Ascending aorta (tissue), 2 donors: Measurements from ENCODE around the gene GNAT2. TPM values are rescaled to one million over a fixed set of nuclear protein-coding genes. Genes with fewer than 3 reads are reported as not detected.

ENCODE experiments used
- DNase-seq, 2 donors: peaks; one replicate each; pipeline ENCODE4 v3.0.0-alpha.2; 2019; ENCODE audit warnings: low spot score in 2 of 2
- H3K27ac ChIP-seq, 2 donors: fragments of 200-600 bp; sonication (generic); one replicate each; pipeline ENCODE4 v1.5.1; 2016 to 2017; ENCODE audit warnings: mild to moderate bottlenecking in 1 of 2
- H3K27me3 ChIP-seq: fragments of 200-600 bp; sonication (generic); one replicate; pipeline ENCODE4 v1.5.1; 2017
- H3K36me3 ChIP-seq, 2 donors: fragments of 200-600 bp; sonication (generic); one replicate each; pipeline ENCODE4 v1.5.1; 2016
- H3K4me1 ChIP-seq, 2 donors: fragments of 200-600 bp; sonication (generic); one replicate each; pipeline ENCODE4 v1.5.1; 2016 to 2017; ENCODE audit warnings: mild to moderate bottlenecking in 1 of 2
- H3K4me3 ChIP-seq, 2 donors: fragments of 200-600 bp; sonication (generic); one replicate each; pipeline ENCODE4 v1.5.1; 2016 to 2017; ENCODE audit warnings: mild to moderate bottlenecking in 1 of 2
- H3K9me3 ChIP-seq, 2 donors: fragments of 200-600 bp; sonication (generic); one replicate each; pipeline ENCODE4 v1.5.1; 2016
- CTCF ChIP-seq, 3 experiments: fragments of 200-600 bp in 2 of 3; fragments of 450-650 bp in 1 of 3; sonication (generic) in 2 of 3; IDR thresholded peaks; one replicate each; pipeline ENCODE4 v1.5.1; 2016 to 2019; ENCODE audit warnings: antibody characterized with exemption in 3 of 3, mild to moderate bottlenecking in 1 of 3, moderate library complexity in 1 of 3
- intact Hi-C: fragments of 100-400 bp; cut with DNase I; formaldehyde crosslinking; loops from one replicate; pipeline ENCODE4 v1.15.1; 2023
- total RNA-seq: library from RNA; depleted of rRNA; stranded (reverse); fragments of >200 nt; gene quantifications from one replicate; pipeline ENCODE4 v1.1.0, GENCODE V29; 2016

GNAT2 gene
- total RNA-seq, 1 donor from 2014 or later: not detected

GRCh38 chr1:109624201-109625010, 5.0 kb upstream of the GNAT2 start:
- DNase-seq: no peak
- intact Hi-C loops: no loop called here

GRCh38 chr1:109623601-109624161, 4.3 kb upstream of the GNAT2 start:
- intact Hi-C loops: no loop called here
- H3K27ac ChIP-seq: peak overlapping the region; percentile 43 to 46

More at GRCh38 chr1:109624201-109625010, 5.0 kb upstream of the GNAT2 start:
- no peaks in the 10 kb centered on the region for H3K9me3 ChIP-seq
- peak overlapping the region in 1 of 2 donors; percentile 42 for H3K4me3 ChIP-seq
- no peak for TF ChIP-seq CTCF (IDR thresholded peaks at IDR 0.05)
- peaks cover 15 to 30% of the 10 kb centered on the region in 2 donors for H3K4me1 ChIP-seq
- H3K27ac ChIP-seq: peak overlapping the region; percentile 22 to 42
- peaks cover 30 to 35% of the 10 kb centered on the region in 2 donors for H3K36me3 ChIP-seq
- H3K27me3 ChIP-seq: no peaks in the 10 kb centered on the region

GRCh38 chr1:109622895-109623294, 3.5 kb upstream of the GNAT2 start:
- Histone ChIP-seq H3K9me3 (no peaks in the 10 kb centered on the region), H3K36me3 (peaks cover 15 to 20% of the 10 kb centered on the region in 2 donors), H3K4me3 (peak overlapping the region in 1 of 2 donors; percentile 42), H3K27ac (peak overlapping the region; percentile 43 to 46), H3K4me1 (peaks cover 15 to 34% of the 10 kb centered on the region in 2 donors), H3K27me3 (no peaks in the 10 kb centered on the region)
- TF ChIP-seq CTCF (IDR thresholded peaks at IDR 0.05): no peak
- DNase-seq: no peak
- intact Hi-C loops: no loop called here

More at GRCh38 chr1:109623601-109624161, 4.3 kb upstream of the GNAT2 start:
- no peak for TF ChIP-seq CTCF (IDR thresholded peaks at IDR 0.05)
- Histone ChIP-seq H3K4me1 (peaks cover 15 to 34% of the 10 kb centered on the region in 2 donors), H3K9me3 (no peaks in the 10 kb centered on the region), H3K36me3 (peaks cover 23 to 28% of the 10 kb centered on the region in 2 donors), H3K27me3 (no peaks in the 10 kb centered on the region), H3K4me3 (peak overlapping the region in 1 of 2 donors; percentile 42)
- no peak for DNase-seq

- Histone ChIP-seq H3K9me3 (no peaks in the 10 kb centered on the region), H3K27me3 (no peaks in the 10 kb centered on the region), H3K27ac (peak overlapping the region in 1 of 2 donors; percentile 84), H3K4me3 (peak overlapping the region in 1 of 2 donors; percentile 85), H3K36me3 (peaks cover 9 to 14% of the 10 kb centered on the region in 2 donors), H3K4me1 (peaks cover 15 to 34% of the 10 kb centered on the region in 2 donors)
- no peak for DNase-seq
- intact Hi-C loops: no loop called here
- no peak for TF ChIP-seq CTCF (IDR thresholded peaks at IDR 0.05)
These were observed 2.9 kb upstream of the GNAT2 start for GRCh38 chr1:109622137-109622892.

GRCh38 chr1:109621379-109622136, 2.1 kb upstream of the GNAT2 start:
- Histone ChIP-seq H3K4me1 (peaks cover 15 to 34% of the 10 kb centered on the region in 2 donors), H3K27me3 (no peaks in the 10 kb centered on the region), H3K27ac (peak overlapping the region; percentile 84 to 89), H3K36me3 (peaks cover 2 to 7% of the 10 kb centered on the region in 2 donors), H3K4me3 (peak overlapping the region; percentile 50 to 85), H3K9me3 (no peaks in the 10 kb centered on the region)
- TF ChIP-seq CTCF (IDR thresholded peaks at IDR 0.05): no peak
- no peak for DNase-seq
- intact Hi-C loops: loop anchor here (1.0 kb wide), 1 partner anchor 73 kb away; the partner anchor contains the start of gene GNAI3
